Anterior cingulate cortex (tissue), 58 donors: ENCODE results near the gene ELOVL5.
"Not testable (repeated sequence)": the region's sequence is repeated elsewhere in the genome, so short reads cannot be mapped to it uniquely, and the experiment has no call there.

Source experiments
- DNase-seq, 58 donors: peaks; one replicate each; lab custom pipeline; 2025; lab: John Stamatoyannopoulos, UW

The ELOVL5 gene

GRCh38 chr6:53360093-53360912 lies 11.6 kb upstream of the ELOVL5 start:
- DNase-seq = no peak

GRCh38 chr6:53359843-53360092 lies 11.0 kb upstream of the ELOVL5 start:
- no peak for DNase-seq

GRCh38 chr6:53359095-53359842 lies 10.5 kb upstream of the ELOVL5 start:
- peak; percentile 65 to 98 (median 94) for DNase-seq

- peak in 5 of 58 donors; percentile 13 to 79 (median 46) for DNase-seq
These were observed 9.8 kb upstream of the ELOVL5 start for GRCh38 chr6:53358440-53359094.

GRCh38 chr6:53357576-53358360 lies 9.0 kb upstream of the ELOVL5 start:
- DNase-seq = no peak

GRCh38 chr6:53353624-53354023 lies 4.9 kb upstream of the ELOVL5 start:
- no peak for DNase-seq

GRCh38 chr6:53352360-53352759 lies 3.6 kb upstream of the ELOVL5 start:
- no peak for DNase-seq

GRCh38 chr6:53349209-53349693 lies 501 bp upstream of the ELOVL5 start:
- DNase-seq = no peak

- DNase-seq = peak in 53 of 58 donors; percentile 23 to 77 (median 57)
These were observed 804 bp downstream of the ELOVL5 start for GRCh38 chr6:53347921-53348370.

GRCh38 chr6:53347250-53347920 lies 1.4 kb downstream of the ELOVL5 start:
- DNase-seq = peak in 10 of 58 donors; percentile 9 to 73 (median 54)

GRCh38 chr6:53346049-53346448 lies 2.7 kb downstream of the ELOVL5 start:
- DNase-seq = not testable (repeated sequence)

- DNase-seq = no peak
These were observed 3.8 kb downstream of the ELOVL5 start for GRCh38 chr6:53344969-53345368.

GRCh38 chr6:53343092-53343491 lies 5.7 kb downstream of the ELOVL5 start:
- DNase-seq = no peak

GRCh38 chr6:53342217-53342616 lies 6.5 kb downstream of the ELOVL5 start:
- DNase-seq = no peak

GRCh38 chr6:53340536-53340935 lies 8.2 kb downstream of the ELOVL5 start:
- DNase-seq = no peak

GRCh38 chr6:53339424-53339823 lies 9.3 kb downstream of the ELOVL5 start:
- no peak for DNase-seq

- DNase-seq = no peak
These were observed 10.4 kb downstream of the ELOVL5 start for GRCh38 chr6:53338304-53338703.

GRCh38 chr6:53336070-53336469 lies 12.7 kb downstream of the ELOVL5 start:
- DNase-seq = no peak

GRCh38 chr6:53335224-53335994 lies 13.3 kb downstream of the ELOVL5 start:
- DNase-seq = peak in 1 of 58 donors; percentile 3
